CD14-positive monocyte (primary cell): ENCODE data around the gene LRP6. TPM values are rescaled to one million over a fixed set of nuclear protein-coding genes. Genes with fewer than 3 reads are reported as not detected.
"Not testable (repeated sequence)": the region's sequence is repeated elsewhere in the genome, so short reads cannot be mapped to it uniquely, and the experiment has no call there.

Experiments
- DNase-seq, 3 donors: peaks; one replicate each; pipeline ENCODE4 v3.0.0-alpha.2; 2011 to 2022
- H2AFZ ChIP-seq: 2 replicates; pipeline ENCODE4 v1.6.0; 2012; ENCODE audit warnings: mild to moderate bottlenecking, low read depth, low read length, inconsistent platforms; ENCODE audit not compliant: insufficient read depth, poor library complexity, severe bottlenecking
- H3K27ac ChIP-seq, 2 donors: 1 replicate in 1 of 2; 2 replicates in 1 of 2; pipeline ENCODE4 v1.5.1; 2012 to 2013; ENCODE audit warnings: low read length in 2 of 2, control low read depth in 1 of 2, inconsistent platforms in 1 of 2, low read depth in 1 of 2, mild to moderate bottlenecking in 1 of 2
- H3K27me3 ChIP-seq, 2 donors: one replicate each; pipeline versions ENCODE4 v1.6.0 to v1.6.1; 2011 to 2013; ENCODE audit warnings: low read length in 2 of 2; ENCODE audit not compliant: control insufficient read depth in 2 of 2, insufficient read depth in 2 of 2
- H3K36me3 ChIP-seq, 2 donors: replicated peaks in 1 of 2; 1 replicate in 1 of 2; 2 replicates in 1 of 2; pipeline versions ENCODE4 v1.5.1 to v1.6.1; 2012 to 2013; ENCODE audit warnings: low read length in 2 of 2, control low read depth in 1 of 2, inconsistent platforms in 1 of 2, mild to moderate bottlenecking in 1 of 2; ENCODE audit not compliant: insufficient read depth in 2 of 2, control insufficient read depth in 1 of 2
- H3K4me1 ChIP-seq, 2 donors: 1 replicate in 1 of 2; 2 replicates in 1 of 2; pipeline versions ENCODE4 v1.5.1 to v1.6.1; 2012 to 2013; ENCODE audit warnings: low read length in 2 of 2, control low read depth in 1 of 2, inconsistent platforms in 1 of 2, mild to moderate bottlenecking in 1 of 2, moderate library complexity in 1 of 2; ENCODE audit not compliant: insufficient read depth in 2 of 2, control insufficient read depth in 1 of 2
- H3K4me2 ChIP-seq: replicated peaks from 2 replicates; pipeline ENCODE3; 2012; ENCODE audit warnings: low read length, moderate library complexity, mild to moderate bottlenecking; ENCODE audit not compliant: poor library complexity, severe bottlenecking; ENCODE audit errors: extremely low read depth
- H3K4me3 ChIP-seq, 3 experiments: fragments of 200-600 bp in 1 of 3; sonication (generic) in 1 of 3; replicated peaks in 1 of 3; 1 replicate in 2 of 3; 2 replicates in 1 of 3; pipeline ENCODE4 v1.5.1; 2011 to 2013; ENCODE audit warnings: low read length in 3 of 3, mild to moderate bottlenecking in 3 of 3, control low read depth in 2 of 3, low read depth in 2 of 3, inconsistent platforms in 1 of 3, moderate library complexity in 1 of 3
- H3K79me2 ChIP-seq: 2 replicates; pipeline ENCODE4 v1.6.0; 2012; ENCODE audit warnings: mild to moderate bottlenecking, control low read depth, inconsistent platforms, low read length, moderate library complexity; ENCODE audit not compliant: insufficient read depth
- H3K9ac ChIP-seq: 2 replicates; pipeline ENCODE4 v1.6.0; 2017; ENCODE audit warnings: low read length, mild to moderate bottlenecking; ENCODE audit not compliant: insufficient read depth, poor library complexity, severe bottlenecking
- H3K9me3 ChIP-seq, 2 donors: replicated peaks in 1 of 2; 1 replicate in 1 of 2; 2 replicates in 1 of 2; pipeline versions ENCODE4 v1.5.1 to v1.6.1; 2012 to 2013; ENCODE audit warnings: low read length in 2 of 2, control low read depth in 1 of 2; ENCODE audit not compliant: control insufficient read depth in 1 of 2, insufficient read depth in 1 of 2
- H4K20me1 ChIP-seq: 2 replicates; pipeline ENCODE4 v1.6.0; 2012; ENCODE audit warnings: mild to moderate bottlenecking, low read length, control low read depth, moderate library complexity; ENCODE audit not compliant: insufficient read depth
- H3K27ac Mint-ChIP-seq, 7 donors: one replicate each; pipeline ENCODE4 v1.8.0; 2020; ENCODE audit warnings: mild to moderate bottlenecking in 7 of 7, mixed read lengths in 7 of 7, moderate library complexity in 6 of 7, inconsistent platforms in 2 of 7
- H3K27me3 Mint-ChIP-seq, 3 donors: one replicate each; pipeline ENCODE4 v1.8.0; 2021 to 2022; ENCODE audit warnings: low read depth in 3 of 3, mild to moderate bottlenecking in 3 of 3, mixed read lengths in 3 of 3, moderate library complexity in 3 of 3, inconsistent platforms in 1 of 3
- H3K36me3 Mint-ChIP-seq, 2 donors: one replicate each; pipeline ENCODE4 v1.8.0; 2020; ENCODE audit warnings: mixed read lengths in 2 of 2, inconsistent platforms in 1 of 2, mild to moderate bottlenecking in 1 of 2
- H3K4me1 Mint-ChIP-seq: one replicate; pipeline ENCODE4 v1.8.0; 2020; ENCODE audit warnings: mild to moderate bottlenecking, mixed read lengths
- H3K4me3 Mint-ChIP-seq, 2 donors: one replicate each; pipeline ENCODE4 v1.8.0; 2020; ENCODE audit warnings: mild to moderate bottlenecking in 2 of 2, mixed read lengths in 2 of 2, moderate library complexity in 1 of 2
- H3K9me3 Mint-ChIP-seq, 7 donors: one replicate each; pipeline ENCODE4 v1.8.0; 2020 to 2022; ENCODE audit warnings: mixed read lengths in 7 of 7, mild to moderate bottlenecking in 6 of 7, moderate library complexity in 6 of 7, inconsistent platforms in 2 of 7
- CTCF ChIP-seq: fragments of 200-600 bp; IDR thresholded peaks from one replicate; pipeline ENCODE4 v1.8.0; 2022; ENCODE audit warnings: antibody characterized with exemption, mild to moderate bottlenecking
- WGBS: methylation state at CpG from one replicate; pipeline ENCODE4 v1.1.5; 2013; ENCODE audit warnings: missing lambda C conversion rate; ENCODE audit not compliant: insufficient coverage; 5-methylcytosine and 5-hydroxymethylcytosine counted together
- intact Hi-C, 2 donors: fragments of 100-400 bp; cut with micrococcal nuclease; formaldehyde crosslinking; loops; one replicate each; pipeline versions ENCODE4 v1.15.0 to v1.15.1; 2023
- polyA plus RNA-seq, 3 donors: library from polyadenylated mRNA; depleted of rRNA in 1 of 3; unstranded in 2 of 3; stranded (reverse) in 1 of 3; fragments of 300-500 nt in 2 of 3; fragments of >200 nt in 1 of 3; fragmentation: Illumina TruSeq in 2 of 3; gene quantifications; 1 replicate in 2 of 3; 2 replicates in 1 of 3; pipeline ENCODE4 v1.2.3, GENCODE V29; 2012 to 2021

Gene LRP6
- polyA plus RNA-seq, 3 donors, result 0.08 TPM; not detected in 2

DNA sequence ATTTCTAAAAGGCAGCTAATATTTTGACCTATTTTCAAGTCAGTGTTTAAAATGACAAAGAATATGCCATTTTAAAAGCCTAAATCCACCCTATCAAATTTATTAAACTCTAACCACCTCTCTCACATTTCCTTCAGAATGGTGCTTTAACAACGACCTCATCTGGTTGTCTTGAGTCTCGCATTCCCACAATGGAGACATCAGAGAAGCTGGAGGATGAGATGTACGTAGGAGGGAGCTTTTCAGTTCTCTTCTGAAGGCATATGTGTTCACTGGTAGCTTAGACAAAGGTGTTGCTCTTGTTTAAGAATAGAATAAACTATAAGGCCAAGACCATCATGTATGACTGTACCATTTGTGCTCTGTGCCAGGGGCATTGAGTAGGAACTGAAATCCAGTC is 113.2 kb downstream of the LRP6 start:
- Mint-ChIP-seq H3K9me3 (peaks cover 0 to 3% (median 0%) of the 10 kb centered on the region in 7 donors), H3K4me3 (no peak overlapping the region), H3K4me1 (no peaks in the 10 kb centered on the region), H3K27me3 (peaks cover 0 to 1% (median 1%) of the 10 kb centered on the region in 3 donors), H3K27ac (no peak overlapping the region), H3K36me3 (no peaks in the 10 kb centered on the region)
- no peak for DNase-seq
- no peak overlapping the region for H3K27ac ChIP-seq
- intact Hi-C loops, result no loop called here
- no peak overlapping the region for H3K4me3 ChIP-seq
- no peaks in the 10 kb centered on the region for H3K79me2 ChIP-seq
- no peaks in the 10 kb centered on the region for H3K9me3 ChIP-seq
- no peaks in the 10 kb centered on the region for H3K36me3 ChIP-seq
- no peak overlapping the region for H3K4me2 ChIP-seq
- H4K20me1 ChIP-seq, result no peaks in the 10 kb centered on the region
- WGBS, result no CpG with 5 or more reads among the region's 3 CpGs
- no peaks in the 10 kb centered on the region for H3K27me3 ChIP-seq
- no peak overlapping the region for H2AFZ ChIP-seq
- H3K4me1 ChIP-seq, result no peaks in the 10 kb centered on the region
- no peak for TF ChIP-seq CTCF
- H3K9ac ChIP-seq, result no peak overlapping the region

DNA sequence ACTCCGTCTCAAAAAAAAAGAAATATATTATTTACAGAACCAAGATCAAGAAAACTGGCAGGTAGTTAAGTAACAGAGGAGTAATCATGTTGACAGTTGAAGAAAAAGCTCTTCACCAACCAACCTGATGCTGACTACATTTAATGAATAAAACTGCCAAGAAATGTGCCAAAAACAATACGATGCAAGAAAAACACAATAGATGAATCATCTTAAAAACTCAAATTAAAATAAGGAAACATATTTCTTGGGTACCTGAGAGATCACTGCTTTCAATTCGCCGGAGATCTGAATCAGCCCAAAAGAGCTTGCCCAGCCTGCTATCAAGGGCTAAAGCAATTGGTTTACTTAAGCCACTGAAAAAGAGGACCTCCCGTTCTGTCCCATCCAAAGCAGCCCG is 119.7 kb downstream of the LRP6 start:
- Histone ChIP-seq H3K27ac (no peak overlapping the region), H3K79me2 (no peaks in the 10 kb centered on the region), H3K4me2 (no peak overlapping the region), H3K27me3 (no peaks in the 10 kb centered on the region), H3K4me3 (no peak overlapping the region), H3K9me3 (no peaks in the 10 kb centered on the region), H2AFZ (no peak overlapping the region), H4K20me1 (no peaks in the 10 kb centered on the region), H3K9ac (no peak overlapping the region), H3K36me3 (no peaks in the 10 kb centered on the region), H3K4me1 (no peaks in the 10 kb centered on the region)
- Mint-ChIP-seq H3K9me3 (peaks cover 0 to 3% (median 1%) of the 10 kb centered on the region in 7 donors), H3K4me3 (no peak overlapping the region), H3K36me3 (no peaks in the 10 kb centered on the region), H3K27ac (no peak overlapping the region), H3K27me3 (no peaks in the 10 kb centered on the region), H3K4me1 (no peaks in the 10 kb centered on the region)
- WGBS, result 100% methylated on average over 2 of the region's 6 CpGs
- intact Hi-C loops, result no loop called here
- DNase-seq, result no peak
- no peak for TF ChIP-seq CTCF

DNA sequence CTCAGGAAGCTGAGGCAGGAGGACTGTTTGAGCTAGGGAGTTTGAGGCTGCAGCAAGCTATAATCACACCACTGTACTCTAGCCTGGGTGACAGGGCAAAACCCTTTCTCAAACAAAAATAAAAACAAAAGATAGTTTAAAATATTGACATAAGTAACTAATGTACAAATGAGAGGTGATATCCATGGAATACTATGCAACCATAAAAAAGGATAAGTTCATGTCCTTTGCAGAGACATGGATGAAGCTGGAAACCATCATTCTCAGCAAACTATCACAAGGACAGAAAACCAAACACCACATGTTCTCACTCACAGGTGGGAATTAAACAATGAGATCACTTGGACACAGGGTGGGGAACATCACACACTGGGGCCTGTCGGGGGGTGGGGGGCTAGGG is 122.3 kb downstream of the LRP6 start:
- H3K27ac ChIP-seq, H2AFZ ChIP-seq, H3K4me1 Mint-ChIP-seq, H3K36me3 ChIP-seq, H3K4me2 ChIP-seq, H3K4me3 Mint-ChIP-seq, H3K9ac ChIP-seq, H4K20me1 ChIP-seq, H3K4me3 ChIP-seq, H3K4me1 ChIP-seq, H3K27ac Mint-ChIP-seq, H3K27me3 ChIP-seq, H3K9me3 ChIP-seq, H3K79me2 ChIP-seq, H3K9me3 Mint-ChIP-seq, H3K27me3 Mint-ChIP-seq, H3K36me3 Mint-ChIP-seq, intact Hi-C loops, DNase-seq: not testable (repeated sequence)
- no CpG with 5 or more reads among the region's 1 CpG for WGBS
